GM12878 (cell line): ENCODE measurements around the gene LYPLA2. TPM values are rescaled to one million over a fixed set of nuclear protein-coding genes. Genes with fewer than 3 reads are reported as not detected.

Experiments used
- ASH2L ChIP-seq: fragments of 300-600, 200-600 bp; sonication (generic); IDR thresholded peaks from 2 replicates; pipeline ENCODE4 v1.6.1; 2017; ENCODE audit warnings: low read depth, mild to moderate bottlenecking, borderline replicate concordance
- CHD1 ChIP-seq: IDR thresholded peaks from 2 replicates; pipeline ENCODE4 v1.6.1; 2012; ENCODE audit warnings: low read depth, low read length, improper control_type of control experiment
- CTCF ChIP-seq, 3 experiments: IDR thresholded peaks in 2 of 3; conservative IDR thresholded peaks in 1 of 3; 2 replicates each; pipeline ENCODE4 v1.5.1; 2011; ENCODE audit warnings: low read depth in 3 of 3, low read length in 3 of 3, mild to moderate bottlenecking in 3 of 3, control low read depth in 2 of 3, moderate library complexity in 2 of 3, inconsistent platforms in 1 of 3, mixed read lengths in 1 of 3; ENCODE audit not compliant: control insufficient read depth in 2 of 3, insufficient read depth in 1 of 3; ENCODE audit errors: extremely low read depth in 1 of 3
- EED ChIP-seq: sonication (generic); IDR thresholded peaks from 2 replicates; pipeline ENCODE4 v1.6.1; 2016; ENCODE audit warnings: antibody characterized with exemption, low read depth
- FOXK2 ChIP-seq: fragments of 450-650 bp; IDR thresholded peaks from 2 replicates; pipeline ENCODE4 v1.6.1; 2017; ENCODE audit warnings: mild to moderate bottlenecking, moderate library complexity
- GATAD2B ChIP-seq: fragments of 450-650 bp; conservative IDR thresholded peaks from 2 replicates; pipeline ENCODE4 v1.6.1; 2017; ENCODE audit warnings: low read depth, mild to moderate bottlenecking, moderate library complexity
- HCFC1 ChIP-seq: fragments of 150-350 bp; IDR thresholded peaks from 2 replicates; pipeline ENCODE4 v1.6.1; 2014; ENCODE audit warnings: low read length
- HDAC2 ChIP-seq: fragments of 200-600 bp; sonication (generic); IDR thresholded peaks from 2 replicates; pipeline ENCODE4 v1.6.1; 2017
- IKZF1 ChIP-seq: fragments of 450-650 bp; conservative IDR thresholded peaks from 2 replicates; pipeline ENCODE4 v1.6.1; 2017; ENCODE audit warnings: antibody characterized with exemption, mild to moderate bottlenecking
- JUNB ChIP-seq: IDR thresholded peaks from 2 replicates; pipeline ENCODE4 v1.6.1; 2016; ENCODE audit warnings: antibody characterized with exemption, mild to moderate bottlenecking
- KAT2A ChIP-seq: conservative IDR thresholded peaks from 2 replicates; pipeline ENCODE4 v1.6.1; 2011; ENCODE audit warnings: low read depth, low read length; ENCODE audit not compliant: control insufficient read depth
- POLR2AphosphoS5 ChIP-seq: IDR thresholded peaks from 2 replicates; pipeline ENCODE4 v1.6.1; 2011; ENCODE audit warnings: mild to moderate bottlenecking, low read length, inconsistent platforms
- RAD51 ChIP-seq: fragments of 450-650 bp; IDR thresholded peaks from 2 replicates; pipeline ENCODE4 v1.6.1; 2016; ENCODE audit warnings: moderate library complexity, mild to moderate bottlenecking, inconsistent platforms
- RBBP5 ChIP-seq: fragments of 200-600 bp; sonication (generic); conservative IDR thresholded peaks from 2 replicates; pipeline ENCODE4 v1.6.1; 2016
- SMAD5 ChIP-seq: IDR thresholded peaks from 2 replicates; pipeline ENCODE4 v1.6.1; 2016; ENCODE audit warnings: antibody characterized with exemption, low read depth
- SREBF1 ChIP-seq: IDR thresholded peaks from 2 replicates; pipeline ENCODE4 v1.6.1; 2012; ENCODE audit warnings: mild to moderate bottlenecking, low read length
- SRF ChIP-seq, 2 experiments: IDR thresholded peaks; 2 replicates each; pipeline ENCODE4 v1.6.1; 2011; ENCODE audit warnings: low read depth in 2 of 2, low read length in 2 of 2, mild to moderate bottlenecking in 1 of 2, moderate library complexity in 1 of 2
- TBL1XR1 ChIP-seq: IDR thresholded peaks from 2 replicates; pipeline ENCODE4 v1.6.1; 2012; ENCODE audit warnings: low read depth, low read length, improper control_type of control experiment
- ZNF274 ChIP-seq: IDR thresholded peaks from one replicate; pipeline ENCODE4 v1.8.0; 2011; ENCODE audit not compliant: insufficient read length, insufficient read depth
- ZNF384 ChIP-seq: IDR thresholded peaks from 2 replicates; pipeline ENCODE4 v1.6.1; 2012; ENCODE audit warnings: low read depth, mild to moderate bottlenecking, low read length, improper control_type of control experiment, borderline replicate concordance
- polyA plus RNA-seq, 11 experiments: library from polyadenylated mRNA; depleted of rRNA in 4 of 11; unstranded in 6 of 11; stranded (reverse) in 5 of 11; fragments of >200 nt; fragmentation: Nextera tagmentation in 4 of 11; fragmentation: Illumina TruSeq in 1 of 11; extraction: Ambion mirVana in 4 of 11; extraction: Trizol in 1 of 11; gene quantifications; 1 replicate in 1 of 11; 2 replicates in 10 of 11; pipeline versions ENCODE4 v1.2.1 to v1.2.3, GENCODE V29; 2011 to 2016; ENCODE audit warnings: inconsistent platforms in 2 of 11, missing spikeins in 2 of 11, low read depth in 1 of 11
- total RNA-seq, 4 experiments: library from RNA; depleted of rRNA in 3 of 4; stranded (reverse); fragments of >200 nt in 3 of 4; fragmentation: Illumina TruSeq in 1 of 4; extraction: Trizol in 1 of 4; gene quantifications; 2 replicates each; pipeline versions ENCODE4 v1.2.1 to v1.2.3, GENCODE V29; 2013 to 2021
- TF ChIP-seq, protein P1 (sequence below): fragments of 450-650 bp; IDR thresholded peaks from 2 replicates; pipeline ENCODE4 v1.6.1; 2017; ENCODE audit warnings: antibody characterized with exemption, mild to moderate bottlenecking, moderate library complexity
- TF ChIP-seq, protein P2 (sequence below): IDR thresholded peaks from 2 replicates; pipeline ENCODE4 v1.6.1; 2011; ENCODE audit warnings: borderline replicate concordance, low read depth, mild to moderate bottlenecking, moderate library complexity, low read length; ENCODE audit not compliant: insufficient read depth, poor library complexity, severe bottlenecking
- TF ChIP-seq, protein P3 (sequence below): IDR thresholded peaks from 2 replicates; pipeline ENCODE4 v1.6.1; 2012; ENCODE audit warnings: low read depth, low read length, improper control_type of control experiment
- TF ChIP-seq, protein P4 (sequence below): IDR thresholded peaks from 2 replicates; pipeline ENCODE4 v1.6.1; 2011; ENCODE audit warnings: low read depth, low read length, improper control_type of control experiment, borderline replicate concordance

LYPLA2 gene
- total and polyA plus RNA-seq, 10 of the 15 experiments (the other 5 are each of a cell fraction or from before 2014, with no cell fraction given) = 2.7 to 129 (median 62.3) TPM

DNA sequence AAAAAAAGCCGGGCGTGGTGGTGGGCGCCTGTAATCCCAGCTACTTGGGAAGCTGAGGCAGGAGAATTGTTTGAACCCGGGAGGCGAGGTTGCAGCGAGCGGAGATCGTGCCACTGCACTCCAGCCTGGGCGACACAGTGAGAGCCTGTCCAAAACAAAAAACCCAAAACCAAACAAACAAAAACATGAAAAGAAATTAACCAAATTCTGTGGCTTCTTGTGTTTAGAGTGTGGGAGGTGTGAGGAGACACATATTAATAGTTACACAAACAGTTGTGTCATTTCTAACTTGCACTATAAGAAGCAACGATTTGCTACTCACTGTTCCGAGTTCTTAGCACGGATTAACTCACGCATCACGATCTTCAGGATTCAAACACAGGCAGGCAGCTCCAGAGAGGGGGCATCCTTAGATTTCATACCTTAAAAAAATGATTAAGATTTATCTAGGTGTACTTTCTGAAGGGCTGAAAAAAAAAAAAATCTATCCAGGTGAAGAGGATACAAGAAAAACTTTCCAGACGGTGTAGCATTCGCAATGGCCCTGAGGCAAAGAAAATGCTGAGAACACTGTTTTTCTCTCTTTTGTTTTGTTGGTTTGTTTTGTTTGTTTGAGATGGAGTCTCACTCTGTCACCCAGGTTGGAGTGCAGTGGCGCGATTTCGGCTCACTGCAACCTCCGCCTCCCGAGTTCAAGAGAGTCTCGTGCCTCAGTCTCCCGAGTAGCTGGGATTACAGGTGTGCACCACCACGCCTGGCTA, 35.0 kb downstream of the LYPLA2 start (continued):
- TF ChIP-seq GATAD2B (no peak), ZNF384 (no peak), IKZF1 (no peak), SREBF1 (no peak), SRF (IDR thresholded peaks at IDR 0.05; ENCODE audit: low read depth in 2 of 2, low read length in 2 of 2) (no peak), SMAD5 (no peak), KAT2A (no peak), EED (no peak), RBBP5 (0 out of 2 replicates have a peak, but pooled peaks have one; percentile 59), POLR2AphosphoS5 (peak; percentile 16; the same call in 1 of the 2 replicates), FOXK2 (no peak), CHD1 (no peak), ZNF274 (no peak), HCFC1 (no peak), CTCF (IDR thresholded peaks at IDR 0.05 in 2 of 3, conservative IDR thresholded peaks at IDR 0.05 in 1 of 3; ENCODE audit: control insufficient read depth in 2 of 3, extremely low read depth in 1 of 3, insufficient read depth in 1 of 3, low read depth in 3 of 3, low read length in 3 of 3) (no peak), HDAC2 (no peak), TBL1XR1 (peak; percentile 54; the same call in 1 of the 2 replicates), ASH2L (no peak), RAD51 (no peak), JUNB (no peak; the same call in 1 of the 2 replicates)
- TF ChIP-seq, protein P1, sequence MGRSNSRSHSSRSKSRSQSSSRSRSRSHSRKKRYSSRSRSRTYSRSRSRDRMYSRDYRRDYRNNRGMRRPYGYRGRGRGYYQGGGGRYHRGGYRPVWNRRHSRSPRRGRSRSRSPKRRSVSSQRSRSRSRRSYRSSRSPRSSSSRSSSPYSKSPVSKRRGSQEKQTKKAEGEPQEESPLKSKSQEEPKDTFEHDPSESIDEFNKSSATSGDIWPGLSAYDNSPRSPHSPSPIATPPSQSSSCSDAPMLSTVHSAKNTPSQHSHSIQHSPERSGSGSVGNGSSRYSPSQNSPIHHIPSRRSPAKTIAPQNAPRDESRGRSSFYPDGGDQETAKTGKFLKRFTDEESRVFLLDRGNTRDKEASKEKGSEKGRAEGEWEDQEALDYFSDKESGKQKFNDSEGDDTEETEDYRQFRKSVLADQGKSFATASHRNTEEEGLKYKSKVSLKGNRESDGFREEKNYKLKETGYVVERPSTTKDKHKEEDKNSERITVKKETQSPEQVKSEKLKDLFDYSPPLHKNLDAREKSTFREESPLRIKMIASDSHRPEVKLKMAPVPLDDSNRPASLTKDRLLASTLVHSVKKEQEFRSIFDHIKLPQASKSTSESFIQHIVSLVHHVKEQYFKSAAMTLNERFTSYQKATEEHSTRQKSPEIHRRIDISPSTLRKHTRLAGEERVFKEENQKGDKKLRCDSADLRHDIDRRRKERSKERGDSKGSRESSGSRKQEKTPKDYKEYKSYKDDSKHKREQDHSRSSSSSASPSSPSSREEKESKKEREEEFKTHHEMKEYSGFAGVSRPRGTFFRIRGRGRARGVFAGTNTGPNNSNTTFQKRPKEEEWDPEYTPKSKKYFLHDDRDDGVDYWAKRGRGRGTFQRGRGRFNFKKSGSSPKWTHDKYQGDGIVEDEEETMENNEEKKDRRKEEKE = no peak
- TF ChIP-seq, protein P2, sequence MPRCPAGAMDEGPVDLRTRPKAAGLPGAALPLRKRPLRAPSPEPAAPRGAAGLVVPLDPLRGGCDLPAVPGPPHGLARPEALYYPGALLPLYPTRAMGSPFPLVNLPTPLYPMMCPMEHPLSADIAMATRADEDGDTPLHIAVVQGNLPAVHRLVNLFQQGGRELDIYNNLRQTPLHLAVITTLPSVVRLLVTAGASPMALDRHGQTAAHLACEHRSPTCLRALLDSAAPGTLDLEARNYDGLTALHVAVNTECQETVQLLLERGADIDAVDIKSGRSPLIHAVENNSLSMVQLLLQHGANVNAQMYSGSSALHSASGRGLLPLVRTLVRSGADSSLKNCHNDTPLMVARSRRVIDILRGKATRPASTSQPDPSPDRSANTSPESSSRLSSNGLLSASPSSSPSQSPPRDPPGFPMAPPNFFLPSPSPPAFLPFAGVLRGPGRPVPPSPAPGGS = no peak
- TF ChIP-seq, protein P3, sequence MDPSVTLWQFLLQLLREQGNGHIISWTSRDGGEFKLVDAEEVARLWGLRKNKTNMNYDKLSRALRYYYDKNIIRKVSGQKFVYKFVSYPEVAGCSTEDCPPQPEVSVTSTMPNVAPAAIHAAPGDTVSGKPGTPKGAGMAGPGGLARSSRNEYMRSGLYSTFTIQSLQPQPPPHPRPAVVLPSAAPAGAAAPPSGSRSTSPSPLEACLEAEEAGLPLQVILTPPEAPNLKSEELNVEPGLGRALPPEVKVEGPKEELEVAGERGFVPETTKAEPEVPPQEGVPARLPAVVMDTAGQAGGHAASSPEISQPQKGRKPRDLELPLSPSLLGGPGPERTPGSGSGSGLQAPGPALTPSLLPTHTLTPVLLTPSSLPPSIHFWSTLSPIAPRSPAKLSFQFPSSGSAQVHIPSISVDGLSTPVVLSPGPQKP = no peak
- TF ChIP-seq, protein P4, sequence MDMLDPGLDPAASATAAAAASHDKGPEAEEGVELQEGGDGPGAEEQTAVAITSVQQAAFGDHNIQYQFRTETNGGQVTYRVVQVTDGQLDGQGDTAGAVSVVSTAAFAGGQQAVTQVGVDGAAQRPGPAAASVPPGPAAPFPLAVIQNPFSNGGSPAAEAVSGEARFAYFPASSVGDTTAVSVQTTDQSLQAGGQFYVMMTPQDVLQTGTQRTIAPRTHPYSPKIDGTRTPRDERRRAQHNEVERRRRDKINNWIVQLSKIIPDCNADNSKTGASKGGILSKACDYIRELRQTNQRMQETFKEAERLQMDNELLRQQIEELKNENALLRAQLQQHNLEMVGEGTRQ = no peak
